ENCODE data around the gene UQCC2. TPM values are rescaled to one million over a fixed set of nuclear protein-coding genes. Genes with fewer than 3 reads are reported as not detected.

Gene UQCC2
- total and polyA plus RNA-seq, 4 donors, result 14.7 to 48.2 (median 21.8) TPM

DNA sequence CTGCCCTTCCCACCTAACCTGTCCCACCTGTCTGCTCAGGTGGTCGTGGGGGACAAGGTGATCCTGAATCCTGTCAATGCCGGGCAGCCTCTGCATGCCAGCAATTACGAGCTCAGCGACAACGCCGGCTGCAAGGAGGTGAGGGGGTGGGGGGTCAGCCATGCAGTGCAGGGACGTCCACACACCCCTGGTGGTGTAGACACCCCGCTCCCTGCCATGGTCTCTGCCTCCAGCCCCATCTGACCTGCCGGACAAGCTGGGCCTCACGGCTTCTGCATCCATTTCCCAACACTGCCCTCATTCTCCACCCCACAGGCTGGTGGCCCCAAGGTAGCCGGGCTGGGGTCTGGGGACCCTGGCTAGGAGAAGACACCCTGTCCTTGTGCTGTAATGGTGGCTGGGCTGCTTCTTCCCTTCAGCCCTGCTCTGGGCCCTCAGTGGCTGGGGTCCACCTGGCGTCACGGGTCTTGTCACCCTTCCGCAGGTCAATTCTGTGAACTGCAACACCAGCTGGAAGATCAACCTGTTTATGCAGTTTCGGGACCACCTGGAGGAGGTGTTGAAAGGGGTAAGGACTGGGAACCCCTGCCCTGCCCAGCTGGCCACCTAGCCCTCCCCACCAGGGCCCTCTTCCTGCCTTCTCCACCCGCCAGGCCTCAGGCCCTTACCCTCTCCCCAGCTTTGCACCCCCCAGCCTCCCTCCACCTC is 52.4 kb downstream of the UQCC2 start:
- ATAC-seq (ENCODE audit: low FRiP score) (no peak), DNase-seq (no peak)
- Histone ChIP-seq H3K27ac (ENCODE audit: low read depth in 1 of 2, low read length in 2 of 2) (no peak overlapping the region), H3K4me3 (ENCODE audit: low read length in 2 of 2) (no peak overlapping the region), H3K9me3 (ENCODE audit: control insufficient read depth, low read length) (no peaks in the 10 kb centered on the region), H3K27me3 (ENCODE audit: control insufficient read depth in 1 of 2, insufficient read depth in 2 of 2, low read length in 1 of 2) (no peaks in the 10 kb centered on the region), H3K4me1 (ENCODE audit: control insufficient read depth in 1 of 2, insufficient read depth in 2 of 2, low read length in 2 of 2) (no peaks in the 10 kb centered on the region), H3K36me3 (ENCODE audit: control insufficient read depth in 1 of 2, insufficient read depth in 2 of 2, low read length in 1 of 2) (no peaks in the 10 kb centered on the region)
- intact Hi-C loops (cut with DNase I), result no loop called here
- WGBS, 2 donors, result 83 to 88% methylated on average over 16 of the region's 16 CpGs

DNA sequence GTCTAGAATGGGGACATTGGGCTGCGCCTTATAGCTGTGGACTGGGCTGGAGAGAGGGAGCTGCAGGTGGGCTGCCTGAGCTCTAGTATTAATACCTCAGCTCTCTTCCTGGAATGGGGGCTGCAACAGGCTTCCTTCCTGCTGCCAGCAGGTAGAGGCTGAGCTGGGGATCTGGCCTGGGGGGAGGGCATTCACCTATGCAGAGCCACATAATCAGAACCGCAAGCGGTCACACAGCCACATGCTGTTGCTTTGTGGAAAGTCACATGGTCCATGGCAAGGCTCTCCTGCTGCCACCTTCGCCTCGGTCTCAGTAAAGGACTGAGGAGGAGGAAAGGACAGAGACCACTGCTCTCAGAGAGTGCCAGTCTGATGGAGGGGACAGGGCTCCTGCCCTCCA is 54.7 kb downstream of the UQCC2 start:
- Histone ChIP-seq H3K36me3 (ENCODE audit: control insufficient read depth in 1 of 2, insufficient read depth in 2 of 2, low read length in 1 of 2) (no peaks in the 10 kb centered on the region), H3K4me1 (ENCODE audit: control insufficient read depth in 1 of 2, insufficient read depth in 2 of 2, low read length in 2 of 2) (no peaks in the 10 kb centered on the region), H3K9me3 (ENCODE audit: control insufficient read depth, low read length) (no peaks in the 10 kb centered on the region), H3K4me3 (ENCODE audit: low read length in 2 of 2) (no peak overlapping the region), H3K27ac (ENCODE audit: low read depth in 1 of 2, low read length in 2 of 2) (no peak overlapping the region), H3K27me3 (ENCODE audit: control insufficient read depth in 1 of 2, insufficient read depth in 2 of 2, low read length in 1 of 2) (no peaks in the 10 kb centered on the region)
- no peak for DNase-seq
- 52 to 75% methylated on average over 5 of the region's 5 CpGs for WGBS, 2 donors
- no peak for ATAC-seq (ENCODE audit: low FRiP score)
- intact Hi-C loops (cut with DNase I), result no loop called here

GRCh38 chr6:33654831-33655554 is 56.5 kb downstream of the UQCC2 start:
- Histone ChIP-seq H3K27me3 (ENCODE audit: control insufficient read depth in 1 of 2, insufficient read depth in 2 of 2, low read length in 1 of 2) (no peaks in the 10 kb centered on the region), H3K36me3 (ENCODE audit: control insufficient read depth in 1 of 2, insufficient read depth in 2 of 2, low read length in 1 of 2) (no peaks in the 10 kb centered on the region), H3K9me3 (ENCODE audit: control insufficient read depth, low read length) (no peaks in the 10 kb centered on the region), H3K27ac (ENCODE audit: low read depth in 1 of 2, low read length in 2 of 2) (no peak overlapping the region), H3K4me3 (ENCODE audit: low read length in 2 of 2) (no peak overlapping the region), H3K4me1 (ENCODE audit: control insufficient read depth in 1 of 2, insufficient read depth in 2 of 2, low read length in 2 of 2) (no peaks in the 10 kb centered on the region)
- no peak for DNase-seq
- WGBS, 2 donors, result 38 to 50% methylated on average over 5 of the region's 5 CpGs
- intact Hi-C loops (cut with DNase I), result no loop called here
- no peak for ATAC-seq (ENCODE audit: low FRiP score)

DNA sequence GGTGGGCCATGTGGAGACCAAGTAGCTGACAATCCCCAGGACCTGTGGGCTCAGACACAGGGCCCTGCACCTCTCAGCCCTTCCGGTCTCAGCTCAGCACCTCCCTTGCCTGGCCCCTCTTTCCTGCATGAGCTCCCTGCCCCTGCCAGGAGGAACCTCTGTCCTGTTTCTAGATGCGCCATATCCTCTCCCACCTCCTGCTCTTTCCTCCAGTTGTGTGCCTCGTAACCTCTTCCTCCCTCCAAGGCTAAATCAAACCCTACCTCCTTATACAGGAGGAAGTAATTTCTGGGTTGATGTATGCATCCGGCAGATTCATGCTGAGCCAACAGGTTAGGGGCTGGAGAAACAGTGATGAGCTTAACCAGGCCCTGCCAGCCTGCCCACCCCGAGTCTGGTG is 59.5 kb downstream of the UQCC2 start:
- WGBS, 2 donors, result 81 to 88% methylated on average over 5 of the region's 5 CpGs
- H3K4me1 ChIP-seq (ENCODE audit: control insufficient read depth in 1 of 2, insufficient read depth in 2 of 2, low read length in 2 of 2), result no peaks in the 10 kb centered on the region
- no peak overlapping the region for H3K4me3 ChIP-seq (ENCODE audit: low read length in 2 of 2)
- no peak overlapping the region for H3K27ac ChIP-seq (ENCODE audit: low read depth in 1 of 2, low read length in 2 of 2)
- intact Hi-C loops (cut with DNase I), result no loop called here
- no peaks in the 10 kb centered on the region for H3K27me3 ChIP-seq (ENCODE audit: control insufficient read depth in 1 of 2, insufficient read depth in 2 of 2, low read length in 1 of 2)
- H3K9me3 ChIP-seq (ENCODE audit: control insufficient read depth, low read length), result no peaks in the 10 kb centered on the region
- no peaks in the 10 kb centered on the region for H3K36me3 ChIP-seq (ENCODE audit: control insufficient read depth in 1 of 2, insufficient read depth in 2 of 2, low read length in 1 of 2)
- DNase-seq (no peak), ATAC-seq (ENCODE audit: low FRiP score) (no peak)

- Histone ChIP-seq H3K4me1 (ENCODE audit: control insufficient read depth in 1 of 2, insufficient read depth in 2 of 2, low read length in 2 of 2) (no peaks in the 10 kb centered on the region), H3K27ac (ENCODE audit: low read depth in 1 of 2, low read length in 2 of 2) (no peak overlapping the region), H3K27me3 (ENCODE audit: control insufficient read depth in 1 of 2, insufficient read depth in 2 of 2, low read length in 1 of 2) (no peaks in the 10 kb centered on the region), H3K9me3 (ENCODE audit: control insufficient read depth, low read length) (no peaks in the 10 kb centered on the region), H3K4me3 (ENCODE audit: low read length in 2 of 2) (no peak overlapping the region), H3K36me3 (ENCODE audit: control insufficient read depth in 1 of 2, insufficient read depth in 2 of 2, low read length in 1 of 2) (no peaks in the 10 kb centered on the region)
- no peak for DNase-seq
- ATAC-seq (ENCODE audit: low FRiP score), result no peak
- WGBS, 2 donors, result 40 to 49% methylated on average over 4 of the region's 4 CpGs
- intact Hi-C loops (cut with DNase I), result no loop called here
Measured at GRCh38 chr6:33651403-33651802, 60.1 kb downstream of the UQCC2 start.

Small RNAs within 50 kb of the gene (microRNA-seq; reads per million reads assigned to microRNA genes)
- gene MIR3934, result 0.99 to 1.2 reads per million in 2 donors

Other genes starting within 250 kb of the UQCC2 start
- 10 to 100 TPM; 12.4 to 15.0 TPM for gene BAK1, start 131.4 kb downstream of the UQCC2 start, total RNA-seq
- gene BAK1, start 131.4 kb downstream of the UQCC2 start, polyA plus RNA-seq, result 10 to 100 TPM; 13.4 to 21.8 TPM
- 10 to 100 TPM; 11.9 to 28.8 TPM for gene ITPR3, start 90.4 kb downstream of the UQCC2 start, total RNA-seq
- 1 to 10 TPM; 4.6 to 7.0 TPM for gene ITPR3, start 90.4 kb downstream of the UQCC2 start, polyA plus RNA-seq
- gene IP6K3, start 35.2 kb upstream of the UQCC2 start, total RNA-seq, result 1 to 10 TPM in 1 of 2 donors, not detected in 1; 1.0 TPM
- under 1 TPM in 1 of 2 donors, not detected in 1; 0.63 TPM for gene IP6K3, start 35.2 kb upstream of the UQCC2 start, polyA plus RNA-seq
- 10 to 100 TPM; 46.6 to 59.8 TPM for gene LEMD2, start 77.4 kb upstream of the UQCC2 start, total RNA-seq
- 10 to 100 TPM; 19.4 to 85.6 TPM for gene LEMD2, start 77.4 kb upstream of the UQCC2 start, polyA plus RNA-seq
- not detected for gene MLN, start 92.3 kb upstream of the UQCC2 start, total RNA-seq
- 1 to 10 TPM in 1 of 2 donors, not detected in 1; 2.6 TPM for gene MLN, start 92.3 kb upstream of the UQCC2 start, polyA plus RNA-seq

Data from aorta (tissue), 5 donors.